DMS114 treated with DMSO at 0.1 percent for 48 hours (cell line): ENCODE measurements around the gene UTP25.
"Not testable (repeated sequence)": the region's sequence is repeated elsewhere in the genome, so short reads cannot be mapped to it uniquely, and the experiment has no call there.

ENCODE experiments used
- DNase-seq: peaks from one replicate; lab custom pipeline; 2025; ENCODE audit not compliant: unreplicated experiment; lab: John Stamatoyannopoulos, UW

UTP25 gene

DNA sequence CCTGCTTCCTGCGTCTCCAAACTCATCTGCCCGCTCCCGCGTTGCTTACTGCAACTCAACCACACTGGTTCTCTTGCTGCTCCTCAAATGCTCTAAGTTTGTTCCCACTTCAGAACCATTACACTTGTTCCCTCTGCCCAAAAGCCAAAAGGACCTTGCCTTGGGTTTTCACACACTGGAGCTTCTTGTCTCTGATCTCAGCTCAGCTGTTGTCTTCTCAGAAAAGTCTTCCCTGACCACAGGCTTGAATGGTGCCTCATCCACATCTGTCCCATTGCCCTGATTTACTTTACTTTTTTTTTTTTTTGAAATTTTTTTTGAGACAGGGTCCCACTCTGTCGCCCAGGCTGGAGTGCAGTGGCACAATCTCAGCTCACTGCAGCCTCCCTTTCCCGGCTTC lies 66.0 kb downstream of the UTP25 start:
- DNase-seq: no peak

DNA sequence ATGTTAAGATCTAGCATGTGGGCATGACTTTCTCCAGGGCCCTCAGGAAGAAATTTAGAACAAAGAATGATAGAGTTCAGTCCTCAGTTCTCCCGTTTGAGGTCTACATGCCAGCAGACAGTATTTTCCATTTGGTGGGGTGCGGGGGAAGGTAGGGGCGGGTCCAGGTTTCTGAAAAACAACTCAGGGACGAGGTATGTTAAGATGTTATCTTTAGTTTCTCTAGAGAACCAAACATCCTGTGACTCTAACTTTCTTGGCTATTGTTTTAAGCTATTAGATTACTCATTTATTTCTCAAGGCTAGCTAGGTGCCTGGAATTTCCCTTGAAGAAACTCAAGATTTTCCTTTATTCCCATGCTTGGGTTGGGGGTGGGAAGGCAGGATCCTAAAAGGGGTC lies 67.9 kb downstream of the UTP25 start:
- no peak for DNase-seq

DNA sequence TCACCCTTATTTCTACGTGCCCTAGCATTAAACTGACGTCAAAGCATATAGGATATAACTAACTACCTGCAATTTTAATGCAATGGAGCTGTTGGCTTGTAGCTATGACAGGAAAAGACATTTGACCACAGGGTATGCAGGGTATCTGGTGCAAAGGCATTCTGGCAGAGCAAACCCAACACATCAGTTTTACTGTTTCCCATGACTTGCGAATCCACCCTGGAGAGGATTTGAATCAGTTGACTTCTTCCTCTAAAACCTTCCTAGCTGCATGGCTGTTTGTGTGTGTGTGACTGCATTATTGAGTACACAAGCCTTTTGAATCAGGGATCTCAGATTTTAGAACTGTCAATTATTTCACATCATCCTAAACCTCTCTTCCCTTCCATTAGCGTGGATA lies 68.6 kb downstream of the UTP25 start:
- DNase-seq: no peak

DNA sequence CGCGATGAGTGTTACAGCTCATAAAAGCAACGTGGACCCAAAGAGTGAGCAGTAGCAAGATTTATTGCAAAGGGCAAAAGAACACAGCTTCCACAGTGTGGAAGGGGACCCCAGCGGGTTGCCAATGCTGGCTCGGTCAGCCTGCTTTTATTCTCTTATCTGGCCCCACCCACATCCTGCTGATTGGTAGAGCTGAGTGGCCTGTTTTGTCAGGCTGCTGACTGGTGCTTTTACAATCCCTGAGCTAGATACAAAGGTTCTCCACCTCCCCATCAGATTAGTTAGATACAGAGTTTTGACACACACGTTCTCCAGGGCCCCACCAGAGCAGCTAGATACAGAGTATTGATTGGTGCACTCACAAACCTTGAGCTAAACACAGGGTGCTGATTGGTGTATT lies 70.5 kb downstream of the UTP25 start:
- not testable (repeated sequence) for DNase-seq

DNA sequence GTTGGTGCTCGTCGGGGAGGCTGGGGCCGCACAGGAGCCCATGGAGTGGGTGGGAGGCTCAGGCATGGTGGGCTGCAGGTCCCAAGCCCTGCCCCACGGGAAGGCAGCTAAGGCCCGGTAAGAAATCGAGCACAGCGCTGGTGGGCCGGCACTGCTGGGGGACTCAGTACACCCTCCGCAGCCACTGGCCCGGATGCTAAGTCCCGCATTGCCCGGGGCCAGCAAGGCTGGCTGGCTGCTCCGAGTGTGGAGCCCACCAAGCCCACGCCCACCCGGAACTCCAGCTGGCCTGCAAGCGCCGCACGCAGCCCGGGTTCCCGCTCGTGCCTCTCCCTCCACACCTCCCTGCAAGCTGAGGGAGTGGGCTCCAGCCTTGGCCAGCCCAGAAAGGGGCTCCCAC lies 71.1 kb downstream of the UTP25 start:
- DNase-seq: not testable (repeated sequence)

DNA sequence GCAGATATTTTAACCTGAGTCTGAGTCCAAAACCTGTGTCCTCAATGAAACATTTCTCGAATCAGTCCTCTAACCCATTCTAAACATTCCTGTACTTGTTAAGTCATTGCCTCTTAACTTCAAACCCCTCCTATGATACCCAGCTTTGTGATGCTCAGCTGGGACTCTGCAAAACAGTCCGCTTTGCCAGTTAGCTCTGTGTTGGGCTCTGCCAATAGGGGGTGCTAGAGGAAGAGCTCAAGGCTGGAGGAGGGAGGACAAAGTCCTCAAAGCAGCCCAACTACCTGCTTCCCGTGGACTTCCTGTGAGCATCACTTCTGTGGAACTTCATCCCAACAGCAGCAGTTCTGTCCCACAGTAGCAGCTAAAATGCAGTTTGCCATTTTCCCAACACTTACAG lies 72.2 kb downstream of the UTP25 start:
- no peak for DNase-seq

DNA sequence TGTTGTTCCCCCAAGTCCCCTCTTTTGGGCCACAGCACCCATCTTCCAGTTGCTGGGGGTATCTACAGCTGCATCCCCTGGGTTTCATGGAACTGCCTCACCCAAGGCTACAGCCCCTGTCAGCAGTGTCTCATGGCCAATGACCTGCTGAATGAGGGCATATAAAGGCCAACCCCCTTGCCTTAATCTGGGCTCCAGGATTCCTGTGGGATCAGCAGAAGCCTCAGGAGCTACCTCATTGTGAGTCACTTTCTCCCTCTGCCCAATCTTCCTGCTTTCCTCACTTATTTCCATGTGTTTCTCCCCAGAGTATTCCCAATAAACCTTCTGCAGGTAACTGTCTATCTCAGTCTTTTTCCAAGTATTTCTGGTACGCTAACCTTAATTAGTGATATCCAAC lies 73.0 kb downstream of the UTP25 start:
- no peak for DNase-seq

DNA sequence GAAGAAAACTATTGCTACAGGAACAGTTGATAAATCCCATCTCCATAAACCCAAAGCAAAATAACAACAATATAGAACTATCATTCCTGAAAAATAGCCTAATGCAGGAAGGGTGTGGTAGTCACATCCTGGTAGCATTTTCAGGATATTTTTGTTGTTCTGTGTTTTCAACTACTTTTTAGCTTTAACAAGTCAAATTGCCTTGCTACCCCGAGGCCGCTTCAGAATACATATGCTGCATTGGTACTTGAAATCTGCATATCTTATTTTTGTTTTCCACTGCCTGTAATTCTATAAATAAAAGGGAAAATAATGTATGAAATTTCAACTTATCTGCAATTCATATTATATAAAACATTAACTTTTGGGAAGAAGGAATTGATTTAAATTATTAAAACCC lies 73.4 kb downstream of the UTP25 start:
- no peak for DNase-seq

DNA sequence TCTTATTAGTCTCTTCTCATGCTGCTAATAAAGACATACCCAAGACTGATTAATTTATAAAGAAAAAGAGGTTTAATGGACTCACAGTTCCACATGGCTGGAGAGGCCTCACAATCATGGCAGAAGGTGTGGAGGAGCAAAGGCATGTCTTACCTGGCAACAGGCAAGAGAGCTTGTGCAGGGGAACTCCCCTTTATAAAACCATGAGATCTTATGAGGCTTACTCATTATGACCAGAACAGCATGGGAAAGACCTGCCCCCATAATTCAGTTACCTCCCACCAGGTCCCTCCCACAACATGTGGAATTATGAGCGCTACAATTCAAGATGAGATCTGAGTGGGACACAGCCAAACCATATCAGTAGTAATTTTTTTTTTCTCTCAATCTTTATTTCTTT lies 77.0 kb downstream of the UTP25 start:
- DNase-seq: not testable (repeated sequence)
